ENCODE data around the gene ATP1B3.

DNA sequence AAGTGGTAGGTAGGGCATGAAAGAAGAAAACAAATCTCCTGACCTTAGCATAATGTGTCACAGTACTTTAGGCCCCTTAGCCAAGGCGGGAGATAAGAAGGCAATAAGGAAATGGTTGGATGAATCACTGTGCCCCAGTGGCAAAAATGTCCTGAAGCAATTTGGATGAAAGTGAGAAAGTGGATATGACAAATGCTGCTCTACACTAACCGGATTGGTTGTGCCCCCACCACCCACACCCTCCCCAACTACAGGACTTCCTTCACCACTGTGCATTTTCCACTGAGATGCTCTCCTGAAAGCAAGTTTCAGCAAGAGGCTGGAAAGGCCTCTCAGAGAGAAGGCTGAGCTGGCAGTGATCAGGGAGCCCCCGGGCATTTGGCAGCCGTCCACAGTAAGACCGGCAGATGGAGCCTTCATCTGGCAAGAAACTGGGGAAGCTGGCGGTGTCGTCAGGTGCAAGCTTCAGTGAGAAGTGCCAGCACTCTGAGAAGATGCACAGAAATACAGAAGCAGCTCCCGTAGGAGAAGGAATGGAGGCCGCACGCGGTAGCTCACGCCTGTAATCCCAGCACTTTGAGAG, 63.8 kb downstream of the ATP1B3 start:
- TF ChIP-seq ZBTB38 (CRISPR knock-in tag; IDR thresholded peaks at IDR 0.05) = no peak
- no peak for TF ChIP-seq ZNF501 (CRISPR knock-in tag; IDR thresholded peaks at IDR 0.05)
- TF ChIP-seq ZFP36 (IDR thresholded peaks at IDR 0.05; ENCODE audit: borderline replicate concordance, low read depth, low read length, partially characterized antibody) = no peak
- TF ChIP-seq IRX3 (CRISPR knock-in tag; IDR thresholded peaks at IDR 0.05; ENCODE audit: borderline replicate concordance, low read depth) = no peak
- TF ChIP-seq, protein P1, sequence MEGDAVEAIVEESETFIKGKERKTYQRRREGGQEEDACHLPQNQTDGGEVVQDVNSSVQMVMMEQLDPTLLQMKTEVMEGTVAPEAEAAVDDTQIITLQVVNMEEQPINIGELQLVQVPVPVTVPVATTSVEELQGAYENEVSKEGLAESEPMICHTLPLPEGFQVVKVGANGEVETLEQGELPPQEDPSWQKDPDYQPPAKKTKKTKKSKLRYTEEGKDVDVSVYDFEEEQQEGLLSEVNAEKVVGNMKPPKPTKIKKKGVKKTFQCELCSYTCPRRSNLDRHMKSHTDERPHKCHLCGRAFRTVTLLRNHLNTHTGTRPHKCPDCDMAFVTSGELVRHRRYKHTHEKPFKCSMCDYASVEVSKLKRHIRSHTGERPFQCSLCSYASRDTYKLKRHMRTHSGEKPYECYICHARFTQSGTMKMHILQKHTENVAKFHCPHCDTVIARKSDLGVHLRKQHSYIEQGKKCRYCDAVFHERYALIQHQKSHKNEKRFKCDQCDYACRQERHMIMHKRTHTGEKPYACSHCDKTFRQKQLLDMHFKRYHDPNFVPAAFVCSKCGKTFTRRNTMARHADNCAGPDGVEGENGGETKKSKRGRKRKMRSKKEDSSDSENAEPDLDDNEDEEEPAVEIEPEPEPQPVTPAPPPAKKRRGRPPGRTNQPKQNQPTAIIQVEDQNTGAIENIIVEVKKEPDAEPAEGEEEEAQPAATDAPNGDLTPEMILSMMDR (CRISPR knock-in tag; IDR thresholded peaks at IDR 0.05) = 0 out of 2 replicates have a peak, but pooled peaks have one; percentile 21
- TF ChIP-seq POLR2A (IDR thresholded peaks at IDR 0.05; ENCODE audit: insufficient read depth in 1 of 2, low read depth in 2 of 2, low read length in 2 of 2) = no peak
- no peak for TF ChIP-seq DNMT1 (CRISPR knock-in tag; IDR thresholded peaks at IDR 0.05)
- TF ChIP-seq, protein P2, sequence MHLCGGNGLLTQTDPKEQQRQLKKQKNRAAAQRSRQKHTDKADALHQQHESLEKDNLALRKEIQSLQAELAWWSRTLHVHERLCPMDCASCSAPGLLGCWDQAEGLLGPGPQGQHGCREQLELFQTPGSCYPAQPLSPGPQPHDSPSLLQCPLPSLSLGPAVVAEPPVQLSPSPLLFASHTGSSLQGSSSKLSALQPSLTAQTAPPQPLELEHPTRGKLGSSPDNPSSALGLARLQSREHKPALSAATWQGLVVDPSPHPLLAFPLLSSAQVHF (CRISPR knock-in tag; IDR thresholded peaks at IDR 0.05) = no peak
- TF ChIP-seq FOXK1 (CRISPR knock-in tag; IDR thresholded peaks at IDR 0.05; ENCODE audit: borderline replicate concordance, low read depth) = no peak
- TF ChIP-seq POLR2AphosphoS5 (IDR thresholded peaks at IDR 0.05; ENCODE audit: low read depth, low read length) = no peak
- no peak for TF ChIP-seq CEBPB (IDR thresholded peaks at IDR 0.05; ENCODE audit: borderline replicate concordance, low read depth, low read length)
- no peak for TF ChIP-seq RFX3 (CRISPR knock-in tag; IDR thresholded peaks at IDR 0.05)
- TF ChIP-seq NFYB (CRISPR knock-in tag; IDR thresholded peaks at IDR 0.05) = no peak

Measured in HepG2 (cell line).